Central memory CD4-positive, alpha-beta T cell (primary cell): ENCODE results near the gene CIPC.

ENCODE experiments used
- DNase-seq: peaks from one replicate; pipeline ENCODE4 v3.0.0; 2022

CIPC gene

GRCh38 chr14:77103951-77104350, 5.9 kb downstream of the CIPC start:
- no peak for DNase-seq

GRCh38 chr14:77104393-77104792, 6.3 kb downstream of the CIPC start:
- DNase-seq, result no peak

GRCh38 chr14:77105145-77105939, 7.3 kb downstream of the CIPC start:
- no peak for DNase-seq

- DNase-seq, result no peak
Observed at GRCh38 chr14:77106666-77107065, 8.6 kb downstream of the CIPC start.

- DNase-seq, result no peak
Observed at GRCh38 chr14:77107228-77107627, 9.2 kb downstream of the CIPC start.

- DNase-seq, result no peak
Observed at GRCh38 chr14:77108753-77109152, 10.7 kb downstream of the CIPC start.

GRCh38 chr14:77109656-77110055, 11.6 kb downstream of the CIPC start:
- DNase-seq, result no peak

GRCh38 chr14:77110286-77110685, 12.2 kb downstream of the CIPC start:
- DNase-seq, result no peak

- no peak for DNase-seq
Observed at GRCh38 chr14:77111021-77111420, 13.0 kb downstream of the CIPC start.

- DNase-seq, result no peak
Observed at GRCh38 chr14:77113644-77114043, 15.6 kb downstream of the CIPC start.

GRCh38 chr14:77114609-77115008, 16.6 kb downstream of the CIPC start:
- DNase-seq, result no peak

- no peak for DNase-seq
Observed at GRCh38 chr14:77116172-77116817, 18.2 kb downstream of the CIPC start.

- DNase-seq, result peak; percentile 57
Observed at GRCh38 chr14:77119851-77120250, 21.8 kb downstream of the CIPC start.

GRCh38 chr14:77120771-77121743, 23.0 kb downstream of the CIPC start:
- DNase-seq, result peak; percentile 76

- no peak for DNase-seq
Observed at GRCh38 chr14:77122526-77123125, 24.6 kb downstream of the CIPC start.

GRCh38 chr14:77123381-77124325, 25.6 kb downstream of the CIPC start:
- DNase-seq, result no peak

GRCh38 chr14:77124345-77125280, 26.6 kb downstream of the CIPC start:
- DNase-seq, result peak; percentile 81

GRCh38 chr14:77125281-77125801, 27.3 kb downstream of the CIPC start:
- no peak for DNase-seq

GRCh38 chr14:77125823-77126325, 27.8 kb downstream of the CIPC start:
- DNase-seq, result no peak

GRCh38 chr14:77126461-77126990, 28.5 kb downstream of the CIPC start:
- no peak for DNase-seq
